Hematopoietic multipotent progenitor cell treated with erythropoietin and hydrocortisone succinate and interleukin-3 and kit ligand, for 6 days (in vitro differentiated cells): ENCODE measurements around the gene CRAMP1.
"Not testable (repeated sequence)": the region's sequence is repeated elsewhere in the genome, so short reads cannot be mapped to it uniquely, and the experiment has no call there.

Experiments
- DNase-seq: peaks from one replicate; pipeline ENCODE4 v3.0.0-alpha.2; 2015

The CRAMP1 gene

DNA sequence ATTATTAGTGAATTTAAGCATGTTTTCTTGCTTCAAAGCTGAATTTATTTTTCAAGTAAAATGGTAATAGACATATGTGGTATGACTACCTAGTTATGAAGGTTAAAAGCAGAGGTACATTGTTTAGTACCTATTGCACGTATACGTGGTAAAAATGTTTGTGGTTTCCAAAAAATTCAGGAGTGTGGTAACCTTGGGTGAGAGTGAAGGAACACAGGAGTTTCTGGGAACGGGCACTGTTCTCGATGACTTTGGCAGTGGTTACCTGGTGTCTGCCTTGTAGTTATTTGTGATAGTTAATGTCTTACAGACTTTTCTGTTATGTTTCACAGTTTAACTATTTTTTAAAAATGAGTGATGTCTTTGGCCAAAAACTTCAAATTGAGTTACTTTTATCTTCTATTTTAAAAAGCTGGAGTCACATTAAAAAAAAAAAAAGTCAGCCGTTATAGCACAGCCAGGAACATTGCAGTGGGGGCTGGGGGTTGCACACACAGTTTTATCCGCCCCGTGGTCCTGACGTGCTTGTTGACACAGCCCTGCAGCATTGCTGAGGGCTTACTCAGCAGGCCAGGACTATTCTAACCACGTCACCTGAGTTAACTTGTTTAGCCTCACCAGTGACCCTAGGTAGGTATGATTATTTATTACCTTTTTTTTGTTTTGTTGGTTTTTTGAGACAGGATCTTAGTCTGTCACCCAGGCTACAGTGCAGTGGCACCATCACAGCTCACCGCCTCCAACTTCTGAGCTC lies 76.8 kb downstream of the CRAMP1 start:
- DNase-seq = no peak

DNA sequence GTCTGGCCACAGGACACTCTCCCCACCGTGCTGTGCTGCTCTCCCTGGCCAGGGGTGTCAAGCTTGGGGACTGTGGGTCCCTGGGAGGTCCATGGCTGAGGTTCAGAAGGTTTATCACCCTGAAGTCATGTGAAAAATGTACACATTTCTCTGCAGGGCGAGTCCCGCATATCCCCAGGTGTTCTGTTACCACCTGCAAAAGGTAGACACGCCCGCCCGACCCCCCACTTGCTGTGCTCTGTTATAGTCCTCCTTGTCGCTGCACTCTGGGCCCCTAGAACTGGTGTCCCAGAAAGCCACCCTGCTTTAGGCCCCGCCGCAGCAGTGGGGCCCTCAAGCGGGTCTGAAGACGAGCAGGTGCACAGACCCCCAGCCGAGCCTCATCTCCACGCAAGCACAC lies 77.7 kb downstream of the CRAMP1 start:
- DNase-seq = no peak

DNA sequence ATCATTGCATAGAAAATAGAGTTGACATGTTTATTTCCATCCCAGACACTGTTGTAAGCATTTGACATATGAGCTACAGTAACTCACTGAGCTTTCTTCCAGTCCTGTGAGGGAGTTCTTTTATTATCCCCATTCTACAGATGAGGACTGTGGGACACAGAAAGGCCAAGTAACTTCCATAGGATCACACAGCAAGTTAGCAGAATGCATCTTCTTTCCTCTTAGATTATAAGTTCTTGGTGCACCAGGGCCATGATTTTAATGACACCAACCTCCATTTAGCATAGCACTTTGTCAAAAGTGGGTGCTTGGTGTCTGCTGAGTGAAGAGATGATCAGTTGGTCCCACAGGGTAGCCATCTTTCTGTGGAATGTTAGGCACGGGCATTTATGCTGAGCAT lies 78.7 kb downstream of the CRAMP1 start:
- no peak for DNase-seq

DNA sequence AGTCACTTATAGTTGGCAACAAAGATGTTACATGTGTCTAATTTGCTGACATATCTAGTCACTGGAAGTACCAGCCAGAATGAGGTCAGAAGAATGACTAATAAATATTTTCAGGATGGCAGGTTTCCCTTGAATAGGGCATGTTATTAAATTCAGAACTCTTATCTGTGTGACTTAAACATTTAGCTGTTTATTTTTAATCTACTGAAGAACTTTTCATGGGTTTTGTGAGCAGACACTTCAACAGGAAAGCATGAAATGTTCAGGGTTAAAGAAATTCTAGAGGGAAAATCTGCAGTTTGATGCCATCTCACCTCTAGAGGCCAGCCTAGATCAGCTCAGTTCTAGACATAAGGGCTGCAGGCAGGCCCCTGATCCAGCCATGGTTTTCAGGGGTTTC lies 79.1 kb downstream of the CRAMP1 start:
- no peak for DNase-seq

DNA sequence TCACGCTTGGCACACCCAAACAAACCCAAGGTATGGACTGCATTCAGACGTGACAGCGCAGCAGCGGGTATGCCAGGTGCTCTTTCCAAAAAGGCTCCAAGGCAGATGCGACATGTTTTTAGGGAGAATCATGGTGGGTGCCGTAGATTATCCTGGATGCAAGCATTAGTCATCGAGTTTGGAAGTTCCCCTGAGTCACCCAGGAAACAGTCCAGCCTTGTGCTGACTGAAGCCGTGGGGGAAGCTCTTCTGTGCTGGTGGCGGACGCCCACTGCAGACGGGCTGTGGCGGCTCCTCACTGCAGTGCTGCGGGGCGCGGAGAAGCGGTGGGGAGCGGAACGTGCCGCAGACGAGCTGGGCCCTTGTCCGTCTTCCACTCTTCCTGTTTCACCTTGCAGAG lies 79.8 kb downstream of the CRAMP1 start:
- no peak for DNase-seq

DNA sequence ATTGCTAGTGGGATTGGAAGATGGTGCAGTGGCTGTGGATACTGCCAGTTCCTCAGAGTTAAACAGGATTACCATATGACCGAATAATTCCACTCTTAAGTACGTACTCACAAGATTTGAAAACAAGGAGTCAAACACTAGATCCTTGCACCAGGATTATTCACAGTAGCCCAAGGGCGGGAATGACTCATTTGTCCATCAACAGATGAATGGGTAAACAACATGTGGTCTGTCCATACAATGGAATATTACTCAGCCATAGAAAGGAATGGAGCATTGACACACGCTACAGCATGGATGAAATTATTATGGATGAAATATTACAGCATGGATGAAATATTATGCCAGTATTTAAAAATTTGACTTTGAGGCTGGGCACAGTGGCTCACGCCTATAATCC lies 84.7 kb downstream of the CRAMP1 start:
- no peak for DNase-seq

GRCh38 chr16:1698680-1699079 lies 86.5 kb downstream of the CRAMP1 start:
- DNase-seq = no peak

- no peak for DNase-seq
These were observed 88.1 kb downstream of the CRAMP1 start for GRCh38 chr16:1700246-1700645.

- DNase-seq = no peak
These were observed 89.2 kb downstream of the CRAMP1 start for GRCh38 chr16:1701216-1701878.

GRCh38 chr16:1705324-1705687 lies 93.1 kb downstream of the CRAMP1 start:
- not testable (repeated sequence) for DNase-seq

- DNase-seq = peak; percentile 89
These were observed 93.7 kb downstream of the CRAMP1 start, which contains the start of gene MAPK8IP3 for GRCh38 chr16:1705688-1706385. TSS of gene MAPK8IP3 (plus strand) at chr16:1706195. CDS start at chr16:1706340, 145 bp downstream.

GRCh38 chr16:1706386-1707192 lies 94.4 kb downstream of the CRAMP1 start:
- peak; percentile 53 for DNase-seq

DNA sequence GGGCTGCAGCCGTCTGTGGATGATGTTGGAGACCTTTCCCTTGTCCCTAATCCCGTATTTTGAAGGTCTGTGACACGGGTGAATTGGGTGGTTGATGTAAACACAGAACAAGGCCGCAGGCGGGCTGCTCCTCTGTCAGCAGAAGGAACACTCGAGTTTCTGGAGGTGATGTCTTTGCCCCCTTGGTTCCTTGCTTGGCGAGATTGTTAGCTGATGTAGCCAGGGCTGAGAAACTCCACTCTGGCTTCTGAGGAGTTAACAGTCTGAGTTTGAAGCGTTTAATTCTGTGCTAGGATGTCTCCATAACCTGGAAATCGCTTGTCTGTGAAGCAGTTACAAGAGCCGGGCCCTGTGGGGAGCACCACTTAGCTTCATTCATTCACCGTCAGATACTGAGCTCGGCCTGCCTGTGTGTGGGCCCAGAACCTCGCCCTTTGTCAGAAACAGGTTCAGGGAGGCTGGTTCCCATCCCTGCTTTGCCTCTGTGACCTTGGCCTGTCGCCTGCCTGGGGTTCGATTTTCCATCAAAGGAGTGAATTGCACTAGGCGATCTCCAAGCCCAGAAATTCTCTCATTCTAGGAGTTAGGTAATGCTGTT lies 95.1 kb downstream of the CRAMP1 start:
- peak; percentile 66 for DNase-seq

DNA sequence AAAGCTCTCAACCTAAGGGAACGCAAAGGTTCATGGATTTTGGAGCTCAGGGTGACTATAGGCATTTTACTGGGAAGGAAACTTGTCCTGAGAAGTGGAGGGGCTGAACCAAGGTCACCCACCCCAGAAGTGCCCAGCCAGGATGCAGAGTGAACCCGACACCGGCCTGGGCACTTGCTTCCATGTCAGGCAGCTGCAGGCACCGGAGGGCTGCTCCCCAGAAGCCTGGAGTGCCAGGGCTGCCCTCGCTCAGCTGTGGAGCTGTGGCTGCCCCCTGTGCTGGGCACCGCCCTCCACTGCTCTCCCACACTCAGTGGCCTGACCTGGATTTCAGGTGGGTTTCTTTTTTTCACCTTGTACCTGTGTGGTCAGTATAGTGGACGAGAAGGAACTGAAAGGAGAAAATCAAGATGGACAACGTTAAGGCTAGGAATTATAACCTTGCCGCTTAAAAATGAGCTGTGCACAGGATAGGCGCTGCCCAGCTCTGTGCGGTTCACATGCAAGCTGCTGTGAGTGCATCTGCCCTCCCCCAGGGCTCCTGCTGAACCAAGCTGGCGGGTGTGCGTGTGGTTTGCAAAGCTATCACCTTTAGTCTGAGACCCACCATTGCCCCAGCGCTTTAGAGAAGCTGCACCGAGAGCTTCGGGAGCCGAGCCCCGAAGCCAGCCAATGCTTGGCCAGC lies 96.1 kb downstream of the CRAMP1 start:
- peak; percentile 20 for DNase-seq

DNA sequence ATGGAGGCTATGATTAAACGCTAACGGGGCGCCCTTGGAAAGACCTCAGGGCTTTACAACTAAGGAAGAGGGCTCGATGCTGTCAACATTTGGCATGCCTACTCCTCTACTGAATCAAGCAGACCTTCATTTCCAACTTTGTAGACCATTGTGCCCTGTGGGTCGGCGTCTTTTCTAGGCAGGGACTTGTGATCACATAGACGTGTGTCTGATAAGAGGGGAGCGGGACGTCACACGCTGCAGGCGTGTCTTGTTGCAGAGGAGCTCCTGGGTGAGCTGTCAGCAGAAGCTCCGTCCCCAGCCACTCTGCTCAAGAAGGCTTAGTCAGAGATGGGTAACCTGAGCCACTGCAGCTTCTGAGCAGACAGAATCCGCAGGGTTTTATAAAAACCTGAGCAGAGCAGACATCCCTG lies 96.6 kb downstream of the CRAMP1 start:
- peak; percentile 66 for DNase-seq

DNA sequence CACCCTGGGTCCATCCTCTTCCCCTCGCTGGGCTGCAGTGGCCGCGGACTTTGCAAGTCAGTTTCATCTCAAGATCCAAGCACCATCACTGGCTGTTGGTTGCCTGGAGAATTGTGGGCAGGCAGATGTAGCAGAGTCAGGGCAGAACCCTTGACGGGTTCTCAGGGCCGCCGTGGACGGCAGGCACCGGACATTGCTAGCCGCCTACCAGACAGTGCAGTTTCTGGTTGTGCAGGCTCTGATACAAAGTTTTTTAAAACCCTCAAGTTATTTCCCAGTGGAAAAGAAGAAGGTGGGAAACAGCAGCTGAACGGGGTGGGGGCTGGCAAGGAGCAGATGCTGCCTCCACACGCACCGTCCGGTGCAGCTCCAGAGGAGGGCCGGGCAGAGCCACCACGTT lies 97.2 kb downstream of the CRAMP1 start:
- no peak for DNase-seq

GRCh38 chr16:1710811-1711507 lies 98.8 kb downstream of the CRAMP1 start:
- no peak for DNase-seq

DNA sequence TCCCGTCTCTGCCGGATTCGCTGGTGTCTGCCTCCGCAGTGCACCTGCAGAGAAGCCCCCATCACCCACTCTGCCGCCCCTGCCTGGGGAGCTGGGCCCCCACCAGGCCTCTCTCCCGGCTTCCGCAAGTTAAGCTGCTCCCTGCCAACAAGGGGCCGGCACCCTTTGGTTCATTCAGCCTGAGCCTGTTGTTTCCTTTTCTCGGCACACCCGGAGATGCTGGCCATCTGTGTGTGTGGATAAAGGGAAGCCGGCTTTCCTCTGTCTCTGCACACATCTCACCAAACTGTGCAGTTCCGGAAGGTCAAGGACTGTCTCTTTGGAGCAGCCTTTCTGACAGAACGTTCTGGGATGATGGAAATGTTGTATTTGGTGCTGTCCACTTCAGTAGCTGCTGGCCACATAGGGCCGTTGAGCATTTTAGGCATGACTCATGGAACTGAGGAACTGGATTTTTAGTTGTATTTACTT lies 100.7 kb downstream of the CRAMP1 start:
- peak; percentile 35 for DNase-seq

DNA sequence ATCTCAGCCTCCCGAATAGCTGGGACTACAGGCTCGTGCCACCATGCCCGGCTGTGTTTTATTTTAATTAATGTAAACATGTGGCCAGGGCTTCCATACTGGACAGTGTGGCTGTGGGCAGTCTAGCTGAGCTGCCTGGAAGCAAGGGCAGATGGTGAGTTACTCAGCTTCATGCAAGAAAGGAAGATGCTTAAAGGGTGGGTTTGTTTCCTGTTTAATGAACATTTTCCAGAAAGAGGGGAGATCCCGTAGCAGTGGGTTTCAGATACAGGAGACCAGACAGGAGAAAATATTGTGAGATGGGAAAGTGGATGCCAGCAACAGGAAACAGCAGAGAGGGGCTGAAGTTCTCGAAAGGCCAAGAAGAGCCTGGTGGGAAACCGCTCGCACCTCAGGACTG lies 101.2 kb downstream of the CRAMP1 start:
- DNase-seq = no peak

- DNase-seq = no peak
These were observed 101.8 kb downstream of the CRAMP1 start for GRCh38 chr16:1713933-1714332.

GRCh38 chr16:1715220-1715619 lies 103.1 kb downstream of the CRAMP1 start:
- DNase-seq = no peak
